GM12892 (cell line): Measurements from ENCODE around the gene CDH13.

Source experiments
- DNase-seq: peaks from one replicate; pipeline ENCODE4 v3.0.0; 2011; ENCODE audit not compliant: insufficient read length
- FAIRE-seq: peaks from 2 replicates; lab custom pipeline; 2011; peaks lifted over from hg19 to GRCh38; lab: Jason Lieb, UNC
- POLR2A ChIP-seq: IDR thresholded peaks from 2 replicates; pipeline ENCODE4 v1.6.1; 2011; ENCODE audit warnings: low read depth, low read length, control low read depth
- POLR2AphosphoS5 ChIP-seq: IDR thresholded peaks from 2 replicates; pipeline ENCODE4 v1.6.1; 2011; ENCODE audit warnings: low read depth, low read length, control low read depth
- TAF1 ChIP-seq: IDR thresholded peaks from 2 replicates; pipeline ENCODE4 v1.6.1; 2011; ENCODE audit warnings: low read depth, mild to moderate bottlenecking, control low read depth, low read length, borderline replicate concordance

CDH13 gene

DNA sequence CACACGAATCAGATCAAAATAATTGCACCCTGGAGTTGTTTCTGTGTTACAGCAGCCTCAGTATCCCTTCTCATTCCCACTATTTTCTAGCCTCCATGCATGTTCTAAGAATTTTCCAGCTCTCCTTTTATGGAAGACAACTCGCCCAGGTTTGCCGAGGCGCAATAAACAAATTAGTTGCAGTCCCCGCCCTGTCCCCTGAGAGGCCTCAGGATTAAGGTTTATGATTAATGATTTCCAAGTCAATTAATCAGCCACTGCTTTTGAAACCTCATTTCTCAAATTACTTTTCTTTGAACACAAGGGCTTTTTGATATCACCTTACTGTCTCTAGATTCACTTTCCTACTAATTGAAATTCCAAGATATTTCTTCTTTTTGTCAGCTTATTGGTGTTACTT is 1042.7 kb downstream of the CDH13 start:
- DNase-seq (no peak), FAIRE-seq (no peak)
- TF ChIP-seq POLR2A (no peak), POLR2AphosphoS5 (no peak), TAF1 (no peak)

- DNase-seq: no peak
- no peak for FAIRE-seq
- no peak for TF ChIP-seq POLR2AphosphoS5
- TF ChIP-seq TAF1: no peak
- TF ChIP-seq POLR2A: no peak
Observed at GRCh38 chr16:83674931-83675535, 1048.3 kb downstream of the CDH13 start.

GRCh38 chr16:83676086-83676485 is 1049.3 kb downstream of the CDH13 start:
- DNase-seq: no peak
- TF ChIP-seq POLR2AphosphoS5: no peak
- no peak for TF ChIP-seq POLR2A
- TF ChIP-seq TAF1: no peak
- FAIRE-seq: no peak

GRCh38 chr16:83680980-83681379 is 1054.2 kb downstream of the CDH13 start:
- FAIRE-seq (no peak), DNase-seq (no peak)

GRCh38 chr16:83681381-83681956 is 1054.7 kb downstream of the CDH13 start:
- no peak for FAIRE-seq
- TF ChIP-seq TAF1 (no peak), POLR2A (no peak), POLR2AphosphoS5 (no peak)
- DNase-seq: no peak

More at GRCh38 chr16:83680980-83681379, 1054.2 kb downstream of the CDH13 start:
- TF ChIP-seq TAF1 (no peak), POLR2AphosphoS5 (no peak), POLR2A (no peak)

- FAIRE-seq (no peak), DNase-seq (no peak)
- TF ChIP-seq POLR2A (no peak), POLR2AphosphoS5 (no peak), TAF1 (no peak)
Observed at GRCh38 chr16:83682116-83682867, 1055.5 kb downstream of the CDH13 start.

- FAIRE-seq (no peak), DNase-seq (no peak)
- TF ChIP-seq TAF1: no peak
- no peak for TF ChIP-seq POLR2AphosphoS5
- TF ChIP-seq POLR2A: no peak
Observed at GRCh38 chr16:83682868-83683235, 1056.1 kb downstream of the CDH13 start.

DNA sequence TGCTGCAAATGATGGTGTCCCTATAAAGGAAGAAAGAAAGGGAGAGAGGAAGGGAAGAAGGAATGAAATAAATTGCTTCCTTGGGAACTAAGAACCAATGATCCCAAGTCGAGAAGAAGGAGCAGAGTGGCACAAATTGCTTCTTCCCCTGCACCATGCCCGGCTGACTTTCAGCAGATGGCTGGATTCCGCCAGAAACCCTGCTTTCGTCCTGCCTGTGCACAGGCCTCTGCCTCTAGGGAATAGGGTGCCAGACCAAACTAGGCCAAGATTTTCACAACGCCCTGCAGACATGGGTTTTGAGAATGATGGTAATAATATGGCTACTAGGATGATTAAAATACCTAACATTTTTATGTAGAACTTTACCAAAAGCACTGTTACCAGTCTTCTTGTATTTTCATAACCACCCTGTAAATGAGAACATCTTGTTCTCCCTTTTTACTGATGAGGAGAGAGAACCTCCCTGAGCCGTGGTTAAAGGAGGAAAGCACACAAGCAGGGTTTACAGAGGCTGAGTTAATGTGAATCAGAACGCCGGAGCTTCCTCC is 1058.9 kb downstream of the CDH13 start:
- DNase-seq: no peak
- FAIRE-seq: no peak
- TF ChIP-seq TAF1 (no peak), POLR2AphosphoS5 (no peak), POLR2A (no peak)

DNA sequence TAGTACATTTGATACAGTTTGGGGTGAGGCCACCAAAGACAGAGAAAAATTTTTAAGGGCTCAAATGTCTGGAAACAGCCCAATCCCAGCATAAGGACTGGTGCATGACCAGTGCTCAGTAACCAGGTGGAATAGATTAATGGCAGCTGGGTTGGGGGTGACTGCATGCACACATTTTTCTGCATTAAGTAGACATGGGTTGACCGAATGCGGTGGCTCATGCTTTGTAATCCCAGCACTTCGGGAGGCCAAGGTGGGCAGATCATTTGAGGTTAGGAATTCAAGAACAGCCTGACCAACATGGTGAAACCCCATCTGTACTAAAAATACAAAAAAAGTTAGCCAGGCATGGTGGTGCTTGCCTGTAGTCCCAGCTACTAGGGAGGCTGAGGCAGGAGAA is 1060.0 kb downstream of the CDH13 start:
- TF ChIP-seq POLR2A: no peak
- no peak for TF ChIP-seq POLR2AphosphoS5
- TF ChIP-seq TAF1: no peak
- no peak for DNase-seq
- FAIRE-seq: no peak

DNA sequence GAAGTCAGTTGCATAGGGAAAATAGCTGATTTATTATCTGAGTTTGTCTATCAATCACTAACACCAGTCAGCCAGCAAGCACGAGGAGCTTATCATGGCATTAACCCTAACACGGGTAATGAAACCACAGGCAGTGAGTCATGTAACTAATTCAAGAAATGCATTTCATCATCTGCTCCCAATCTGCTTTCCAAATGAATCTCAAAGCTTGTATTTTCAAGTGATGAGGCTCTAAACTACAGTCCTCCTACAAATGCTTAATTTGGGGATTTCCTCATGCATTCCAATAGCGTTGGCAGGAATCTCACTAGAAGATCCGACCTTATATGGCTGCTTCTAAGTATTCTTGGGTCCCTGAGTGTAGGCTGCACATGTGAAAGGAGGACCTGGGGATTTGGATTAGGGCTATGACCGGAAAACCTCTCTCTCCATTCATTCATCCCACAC is 1062.6 kb downstream of the CDH13 start:
- no peak for FAIRE-seq
- DNase-seq: no peak
- no peak for TF ChIP-seq POLR2AphosphoS5
- no peak for TF ChIP-seq POLR2A
- no peak for TF ChIP-seq TAF1

DNA sequence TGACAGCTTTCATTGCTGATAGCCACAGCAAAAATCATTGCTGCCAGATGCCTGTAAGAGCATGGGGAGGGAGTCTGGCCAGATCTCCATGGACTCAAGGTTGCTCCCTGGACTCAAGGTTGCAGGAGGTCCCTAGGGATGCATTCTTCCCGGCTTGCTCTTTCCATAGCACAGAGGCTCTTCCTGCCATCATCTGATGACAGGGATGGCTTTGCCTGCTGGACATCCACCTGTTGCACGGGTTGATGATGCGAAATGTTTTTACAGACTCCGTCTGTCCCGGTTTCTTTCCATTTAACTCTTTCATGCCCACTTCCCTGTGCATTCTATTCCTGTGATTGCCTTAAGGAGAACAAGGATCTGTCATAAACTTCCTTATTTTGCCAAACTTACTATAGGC is 1065.5 kb downstream of the CDH13 start:
- no peak for DNase-seq
- FAIRE-seq: no peak
- TF ChIP-seq POLR2A: no peak
- no peak for TF ChIP-seq TAF1
- no peak for TF ChIP-seq POLR2AphosphoS5

GRCh38 chr16:83698964-83699363 is 1072.2 kb downstream of the CDH13 start:
- TF ChIP-seq POLR2A (no peak), POLR2AphosphoS5 (no peak), TAF1 (no peak)
- FAIRE-seq: no peak
- DNase-seq: no peak
